Inflammatory macrophage treated with lipopolysaccharide for 1 hour (primary cell): ENCODE measurements around the gene CERS6.
A peak's percentile ranks its signal among the peaks of the same experiment; 100 is the strongest.

ENCODE experiments used
- DNase-seq, 2 donors: peaks; one replicate each; pipeline ENCODE4 v3.0.0-alpha.2; 2020 to 2022

The CERS6 gene

GRCh38 chr2:168683996-168684395, 227.9 kb downstream of the CERS6 start:
- no peak for DNase-seq

- no peak for DNase-seq
Measured at GRCh38 chr2:168684921-168685599, 229.0 kb downstream of the CERS6 start.

GRCh38 chr2:168685600-168686451, 229.8 kb downstream of the CERS6 start:
- peak; percentile 51 to 60 for DNase-seq

GRCh38 chr2:168686452-168687191, 230.6 kb downstream of the CERS6 start:
- no peak for DNase-seq

GRCh38 chr2:168687314-168687713, 231.2 kb downstream of the CERS6 start:
- DNase-seq: peak in 1 of 2 donors; percentile 21

- no peak for DNase-seq
Measured at GRCh38 chr2:168690381-168690885, 234.4 kb downstream of the CERS6 start.

GRCh38 chr2:168691221-168691620, 235.1 kb downstream of the CERS6 start:
- DNase-seq: no peak

- DNase-seq: no peak
Measured at GRCh38 chr2:168692132-168692744, 236.2 kb downstream of the CERS6 start.

- DNase-seq: no peak
Measured at GRCh38 chr2:168694173-168694572, 238.1 kb downstream of the CERS6 start.

- no peak for DNase-seq
Measured at GRCh38 chr2:168694866-168695265, 238.8 kb downstream of the CERS6 start.

GRCh38 chr2:168697668-168698121, 241.6 kb downstream of the CERS6 start:
- DNase-seq: no peak

GRCh38 chr2:168698969-168699368, 242.9 kb downstream of the CERS6 start:
- no peak for DNase-seq

- no peak for DNase-seq
Measured at GRCh38 chr2:168699844-168700417, 243.9 kb downstream of the CERS6 start.

- DNase-seq: no peak
Measured at GRCh38 chr2:168700615-168701245, 244.7 kb downstream of the CERS6 start.

GRCh38 chr2:168702579-168702978, 246.5 kb downstream of the CERS6 start:
- no peak for DNase-seq

- no peak for DNase-seq
Measured at GRCh38 chr2:168703926-168704325, 247.9 kb downstream of the CERS6 start.

- DNase-seq: peak in 1 of 2 donors; percentile 28
Measured at GRCh38 chr2:168705534-168706470, 249.7 kb downstream of the CERS6 start.

- no peak for DNase-seq
Measured at GRCh38 chr2:168706806-168707205, 250.7 kb downstream of the CERS6 start.

GRCh38 chr2:168708080-168708479, 252.0 kb downstream of the CERS6 start:
- no peak for DNase-seq

- DNase-seq: peak; percentile 27 to 68
Measured at GRCh38 chr2:168710754-168711467, 254.8 kb downstream of the CERS6 start.
